Measurements from ENCODE around the gene ATP1A2. TPM values are rescaled to one million over a fixed set of nuclear protein-coding genes. Genes with fewer than 3 reads are reported as not detected.

Gene ATP1A2
- total RNA-seq, 1 experiment from 2014 or later: 44.2 TPM

DNA sequence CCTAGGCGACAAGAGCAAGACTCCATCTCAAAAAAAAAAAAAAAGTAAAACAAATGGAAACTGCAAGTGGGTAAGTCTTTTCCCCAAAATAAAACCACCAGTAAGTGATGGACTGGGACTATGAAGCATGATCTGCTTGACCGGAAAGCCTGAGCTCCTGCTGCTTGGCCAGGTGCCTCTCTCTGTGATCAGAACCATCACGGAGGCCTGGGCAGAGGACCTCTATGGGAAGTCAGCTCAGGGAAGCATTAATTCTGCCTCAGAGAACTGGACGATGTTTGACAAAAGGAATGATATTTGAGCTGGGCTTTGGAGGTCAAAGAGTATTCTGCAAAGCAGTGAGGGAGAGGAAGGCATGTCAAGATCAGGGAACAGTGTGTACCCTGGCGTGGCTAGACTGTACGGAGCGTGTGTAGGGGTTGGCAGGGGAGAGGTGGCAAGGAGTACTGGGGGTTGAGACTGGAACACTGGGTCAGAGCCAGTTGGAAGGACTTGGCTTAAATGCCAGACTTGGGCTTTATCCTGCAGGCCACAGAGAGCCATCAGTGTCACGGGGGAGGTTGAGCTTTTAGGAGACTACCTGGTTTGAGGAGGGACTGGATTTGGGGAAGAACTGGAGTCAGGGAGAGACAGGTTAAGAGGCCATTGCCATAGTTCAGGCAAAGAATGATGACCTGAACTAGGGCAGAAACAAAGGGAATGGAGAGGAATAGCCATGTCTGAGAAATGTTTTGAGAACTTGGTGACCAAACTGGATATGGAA lies 16.4 kb downstream of the ATP1A2 start:
- Histone ChIP-seq H3K27ac (no peak overlapping the region), H3K27me3 (no peaks in the 10 kb centered on the region), H3K36me3 (peaks cover 88% of the 10 kb centered on the region), H3K4me1 (no peaks in the 10 kb centered on the region), H3K9me3 (replicated peaks) (no peaks in the 10 kb centered on the region), H3K4me3 (no peak overlapping the region)
- DNase-seq: no peak

DNA sequence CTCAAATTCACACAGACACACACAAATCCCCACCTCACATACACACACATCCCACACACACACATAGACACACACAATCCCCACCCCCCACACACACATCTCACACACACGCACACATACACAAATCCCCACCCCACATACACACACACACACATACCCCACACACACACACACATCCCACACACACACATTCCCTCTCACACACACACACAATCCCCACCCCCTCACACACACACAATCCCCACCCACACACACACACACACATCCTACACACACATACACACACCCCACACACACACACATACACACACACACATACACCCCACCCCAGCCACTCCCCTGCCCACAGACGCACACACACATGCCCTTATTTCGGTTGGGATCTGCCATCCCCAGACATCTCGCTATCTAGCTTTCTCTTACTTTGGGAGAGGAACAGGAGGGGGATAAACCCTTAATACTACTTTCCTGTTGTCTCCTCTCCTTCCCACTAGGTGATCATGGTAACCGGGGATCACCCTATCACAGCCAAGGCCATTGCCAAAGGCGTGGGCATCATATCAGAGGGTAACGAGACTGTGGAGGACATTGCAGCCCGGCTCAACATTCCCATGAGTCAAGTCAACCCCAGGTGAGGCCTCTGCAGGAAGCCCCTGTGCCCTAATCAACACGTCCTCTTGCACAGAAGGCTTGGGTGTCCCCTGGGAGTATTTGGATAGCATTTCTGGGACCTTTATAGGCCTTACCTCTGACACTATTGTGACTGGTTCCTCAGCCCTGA lies 18.6 kb downstream of the ATP1A2 start:
- Histone ChIP-seq H3K4me1 (no peaks in the 10 kb centered on the region), H3K27me3 (no peaks in the 10 kb centered on the region), H3K27ac (no peak overlapping the region), H3K9me3 (replicated peaks) (no peaks in the 10 kb centered on the region), H3K36me3 (peaks cover 83% of the 10 kb centered on the region), H3K4me3 (no peak overlapping the region)
- DNase-seq: no peak

DNA sequence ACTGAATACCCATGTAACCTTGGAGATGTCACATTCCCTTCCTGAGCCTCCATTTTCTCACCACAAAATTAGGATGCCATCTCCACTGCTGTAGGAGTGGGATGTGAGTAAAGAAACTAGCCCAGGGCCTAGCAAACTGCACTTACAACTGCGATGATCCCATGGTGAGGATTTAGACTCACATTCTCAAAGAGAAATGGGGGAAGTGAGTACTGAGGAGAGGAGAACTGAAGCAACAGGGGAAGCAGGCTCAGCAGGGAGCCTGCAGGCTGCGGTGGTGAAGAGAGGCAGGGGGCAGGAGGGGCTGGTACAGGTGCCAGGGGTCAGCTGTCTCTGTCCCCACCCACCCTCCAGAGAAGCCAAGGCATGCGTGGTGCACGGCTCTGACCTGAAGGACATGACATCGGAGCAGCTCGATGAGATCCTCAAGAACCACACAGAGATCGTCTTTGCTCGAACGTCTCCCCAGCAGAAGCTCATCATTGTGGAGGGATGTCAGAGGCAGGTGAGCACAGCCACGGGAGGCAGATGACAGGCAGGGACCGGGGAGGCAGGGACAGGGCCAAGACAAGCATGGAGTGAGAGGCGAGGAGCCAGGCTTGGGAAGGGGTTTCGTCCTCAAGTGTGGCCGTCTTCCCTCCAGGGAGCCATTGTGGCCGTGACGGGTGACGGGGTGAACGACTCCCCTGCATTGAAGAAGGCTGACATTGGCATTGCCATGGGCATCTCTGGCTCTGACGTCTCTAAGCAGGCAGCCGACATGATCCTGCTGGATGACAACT lies 19.4 kb downstream of the ATP1A2 start:
- Histone ChIP-seq H3K9me3 (replicated peaks) (no peaks in the 10 kb centered on the region), H3K4me3 (no peak overlapping the region), H3K27ac (no peak overlapping the region), H3K4me1 (no peaks in the 10 kb centered on the region), H3K27me3 (no peaks in the 10 kb centered on the region), H3K36me3 (peaks cover 83% of the 10 kb centered on the region)
- DNase-seq: no peak

DNA sequence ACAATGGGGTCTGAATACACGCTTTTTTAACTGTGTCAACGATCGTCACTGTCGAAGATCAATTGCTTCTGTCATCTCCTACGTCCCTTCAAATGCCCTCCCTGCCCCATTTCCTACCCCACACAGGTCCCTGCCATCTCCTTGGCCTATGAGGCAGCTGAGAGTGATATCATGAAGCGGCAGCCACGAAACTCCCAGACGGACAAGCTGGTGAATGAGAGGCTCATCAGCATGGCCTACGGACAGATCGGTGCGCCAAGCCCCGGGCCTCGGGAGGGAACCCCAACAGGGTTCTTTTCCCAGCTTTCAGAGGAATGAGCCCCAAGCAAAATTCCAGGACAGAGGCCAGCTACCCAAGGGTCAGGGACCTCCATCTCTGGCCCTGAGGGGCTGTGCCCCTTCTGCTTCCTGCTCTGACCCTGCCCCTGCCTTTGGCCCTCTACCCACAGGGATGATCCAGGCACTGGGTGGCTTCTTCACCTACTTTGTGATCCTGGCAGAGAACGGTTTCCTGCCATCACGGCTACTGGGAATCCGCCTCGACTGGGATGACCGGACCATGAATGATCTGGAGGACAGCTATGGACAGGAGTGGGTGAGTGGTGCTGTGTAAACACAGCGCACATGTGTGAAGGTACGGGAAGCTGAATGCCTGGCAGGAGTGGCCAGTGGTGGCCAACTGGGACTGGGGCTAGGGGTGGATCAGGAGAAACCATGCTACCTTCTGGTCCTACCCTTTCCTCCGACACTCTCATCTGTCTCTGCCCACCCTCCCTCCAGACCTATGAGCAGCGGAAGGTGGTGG lies 20.8 kb downstream of the ATP1A2 start:
- DNase-seq: no peak
- no peaks in the 10 kb centered on the region for H3K4me1 ChIP-seq
- H3K27me3 ChIP-seq: no peaks in the 10 kb centered on the region
- peaks cover 80% of the 10 kb centered on the region for H3K36me3 ChIP-seq
- H3K4me3 ChIP-seq: no peak overlapping the region
- no peaks in the 10 kb centered on the region for H3K9me3 ChIP-seq (replicated peaks)
- no peak overlapping the region for H3K27ac ChIP-seq

DNA sequence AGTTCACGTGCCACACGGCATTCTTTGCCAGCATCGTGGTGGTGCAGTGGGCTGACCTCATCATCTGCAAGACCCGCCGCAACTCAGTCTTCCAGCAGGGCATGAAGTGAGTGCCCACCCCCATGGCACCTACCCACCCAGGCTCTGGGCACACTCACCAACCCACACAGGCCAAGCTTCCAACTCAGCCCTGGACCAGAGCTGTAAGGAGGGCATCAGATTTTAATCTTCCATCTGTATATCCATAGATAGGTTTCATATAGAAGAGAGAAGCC lies 21.3 kb downstream of the ATP1A2 start:
- no peak for DNase-seq
- no peak overlapping the region for H3K4me3 ChIP-seq
- H3K36me3 ChIP-seq: peaks cover 83% of the 10 kb centered on the region
- H3K4me1 ChIP-seq: no peaks in the 10 kb centered on the region
- H3K9me3 ChIP-seq (replicated peaks): no peaks in the 10 kb centered on the region
- no peak overlapping the region for H3K27ac ChIP-seq
- no peaks in the 10 kb centered on the region for H3K27me3 ChIP-seq

DNA sequence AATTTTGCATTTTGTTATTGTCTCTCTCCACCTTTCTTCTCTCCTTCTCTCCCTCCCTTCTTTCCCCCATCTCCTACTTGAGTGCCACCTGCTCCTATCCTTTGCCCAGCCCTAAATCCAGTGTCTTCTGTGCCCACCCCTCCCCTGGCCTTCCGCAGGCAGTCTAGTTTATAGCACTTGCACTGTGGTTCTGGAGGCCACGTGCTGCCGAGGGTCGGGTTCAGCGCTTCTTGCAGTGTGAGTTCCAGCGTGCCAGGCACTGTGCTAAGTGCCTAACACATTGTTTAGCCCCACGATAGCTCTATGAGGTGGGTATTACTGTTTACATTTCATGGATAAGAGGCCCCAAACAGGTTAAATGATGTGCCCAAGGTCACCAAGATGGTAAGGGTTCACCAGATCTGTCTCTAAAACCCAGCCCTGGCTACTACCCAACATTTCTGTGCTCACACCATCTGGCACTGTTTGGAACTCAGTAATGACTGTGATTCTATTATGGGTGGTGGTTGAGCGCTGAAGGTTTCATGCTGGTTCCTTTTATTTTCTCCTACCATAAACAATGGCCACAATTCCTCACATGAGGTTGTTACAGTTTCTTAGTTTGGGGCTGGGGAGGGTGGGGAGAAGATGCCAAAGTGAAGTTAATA lies 21.8 kb downstream of the ATP1A2 start:
- no peak for DNase-seq
- Histone ChIP-seq H3K4me1 (no peaks in the 10 kb centered on the region), H3K4me3 (no peak overlapping the region), H3K9me3 (replicated peaks) (no peaks in the 10 kb centered on the region), H3K27ac (no peak overlapping the region), H3K27me3 (no peaks in the 10 kb centered on the region), H3K36me3 (peaks cover 81% of the 10 kb centered on the region)

DNA sequence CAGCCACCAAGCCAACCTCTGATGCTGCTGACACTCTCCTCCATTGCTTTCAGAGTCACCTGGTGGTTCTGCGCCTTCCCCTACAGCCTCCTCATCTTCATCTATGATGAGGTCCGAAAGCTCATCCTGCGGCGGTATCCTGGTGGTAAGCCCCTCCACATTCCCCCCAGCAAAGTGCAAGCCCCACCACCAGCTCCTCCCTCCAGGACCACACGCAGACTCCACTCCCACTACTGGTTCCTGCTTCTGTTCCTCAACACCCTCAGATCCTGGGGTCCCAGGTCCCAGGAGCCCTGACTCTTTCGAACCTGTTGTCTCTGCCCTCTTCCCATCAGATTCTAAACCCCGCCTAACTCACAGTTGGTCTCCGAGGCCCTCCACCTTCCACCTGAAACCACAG lies 24.3 kb downstream of the ATP1A2 start:
- no peak for DNase-seq
- H3K4me1 ChIP-seq: no peaks in the 10 kb centered on the region
- H3K27me3 ChIP-seq: no peaks in the 10 kb centered on the region
- no peaks in the 10 kb centered on the region for H3K9me3 ChIP-seq (replicated peaks)
- peaks cover 58% of the 10 kb centered on the region for H3K36me3 ChIP-seq
- H3K4me3 ChIP-seq: no peak overlapping the region
- H3K27ac ChIP-seq: no peak overlapping the region

DNA sequence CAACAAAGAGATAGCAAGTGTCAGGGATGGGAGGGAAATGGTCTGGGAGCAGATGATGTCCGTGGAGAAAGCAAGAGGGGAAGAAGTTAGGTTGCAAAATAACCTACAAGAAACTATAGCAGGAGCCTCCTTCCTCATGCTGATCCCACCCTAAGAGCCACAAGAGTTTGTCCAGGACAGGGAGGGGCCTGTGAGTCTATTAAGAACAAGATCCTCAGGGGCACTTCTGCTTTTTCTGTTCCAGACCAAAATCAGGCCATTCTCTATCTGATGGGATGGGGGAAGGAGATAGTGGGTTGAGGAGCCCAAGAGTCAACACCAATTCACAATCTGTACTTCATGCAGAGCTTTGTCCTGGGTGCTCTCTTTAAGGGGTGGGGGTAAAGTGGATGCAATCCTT lies 28.1 kb downstream of the ATP1A2 start:
- H3K9me3 ChIP-seq (replicated peaks): no peaks in the 10 kb centered on the region
- H3K4me1 ChIP-seq: peaks cover 6% of the 10 kb centered on the region

DNA sequence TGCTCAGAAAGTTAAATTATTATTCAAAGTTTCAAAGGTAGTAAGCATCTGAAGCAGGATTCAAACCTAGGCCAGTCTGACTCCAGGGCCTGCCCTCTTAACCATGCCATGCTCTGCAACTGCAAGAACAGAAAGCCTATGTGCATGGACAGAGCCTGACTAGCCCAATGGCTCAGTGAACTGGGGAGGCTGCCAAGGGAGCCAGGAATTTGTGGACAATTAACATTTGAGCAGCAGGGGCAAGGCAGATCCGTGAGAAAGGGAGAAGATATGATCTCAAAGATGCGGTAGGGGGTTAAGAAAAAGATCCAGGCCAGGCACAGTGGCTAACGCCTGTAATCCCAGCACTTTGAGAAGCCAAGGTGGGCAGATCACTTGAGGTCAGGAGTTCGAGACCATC lies 29.4 kb downstream of the ATP1A2 start:
- H3K36me3 ChIP-seq: peaks cover 16% of the 10 kb centered on the region
- no peaks in the 10 kb centered on the region for H3K27me3 ChIP-seq
- H3K9me3 ChIP-seq (replicated peaks): no peaks in the 10 kb centered on the region
- DNase-seq: peak; percentile 37 to 42
- peaks cover 6% of the 10 kb centered on the region for H3K4me1 ChIP-seq
- no peak overlapping the region for H3K4me3 ChIP-seq
- H3K27ac ChIP-seq: no peak overlapping the region

More for the DNA sequence above, 28.1 kb downstream of the ATP1A2 start:
- H3K27me3 ChIP-seq: no peaks in the 10 kb centered on the region
- H3K27ac ChIP-seq: no peak overlapping the region
- H3K4me3 ChIP-seq: no peak overlapping the region
- no peak for DNase-seq
- H3K36me3 ChIP-seq: peaks cover 27% of the 10 kb centered on the region

DNA sequence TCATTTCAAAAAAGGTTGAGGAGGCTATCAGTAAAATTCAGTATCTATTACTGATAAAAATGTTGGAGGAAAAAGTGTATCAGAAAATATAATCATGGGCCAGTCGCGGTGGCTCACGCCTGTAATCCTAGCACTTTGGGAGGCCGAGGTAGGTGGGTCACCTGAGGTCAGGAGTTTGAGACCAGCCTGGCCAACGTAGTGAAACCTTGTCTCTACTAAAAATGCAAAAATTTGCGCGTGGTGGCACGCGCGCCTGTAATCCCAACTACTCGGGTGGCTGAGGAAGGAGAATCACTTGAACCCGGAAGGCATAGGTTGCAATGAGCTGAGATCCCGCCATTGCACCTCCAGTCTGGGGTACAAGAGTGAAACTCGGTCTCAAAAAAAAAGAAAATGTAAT lies 30.5 kb downstream of the ATP1A2 start:
- Histone ChIP-seq H3K4me3 (no peak overlapping the region), H3K27ac (no peak overlapping the region), H3K9me3 (replicated peaks) (no peaks in the 10 kb centered on the region), H3K4me1 (peaks cover 6% of the 10 kb centered on the region), H3K27me3 (no peaks in the 10 kb centered on the region), H3K36me3 (peaks cover 10% of the 10 kb centered on the region)
- no peak for DNase-seq

DNA sequence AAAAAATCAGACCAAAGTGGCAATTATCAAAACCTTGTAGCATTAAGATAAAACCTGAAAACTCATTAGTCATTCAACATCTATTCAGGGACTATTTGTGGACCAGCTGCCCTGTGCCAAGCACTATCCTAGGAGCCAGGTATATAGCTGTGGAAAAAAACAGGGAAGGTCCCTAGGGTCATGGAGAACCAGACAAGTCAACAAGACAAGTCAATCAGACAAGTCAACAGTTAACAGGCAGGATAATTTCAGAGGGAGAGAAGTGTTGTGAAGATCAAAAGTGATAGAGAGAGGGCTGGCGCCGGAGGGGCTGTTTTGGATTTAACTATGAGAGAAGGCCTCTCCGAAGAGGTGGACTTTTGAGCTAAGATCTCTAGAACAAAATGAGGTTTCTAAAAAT lies 32.6 kb downstream of the ATP1A2 start:
- Histone ChIP-seq H3K4me3 (no peak overlapping the region), H3K36me3 (no peaks in the 10 kb centered on the region), H3K27ac (no peak overlapping the region), H3K27me3 (no peaks in the 10 kb centered on the region), H3K9me3 (replicated peaks) (no peaks in the 10 kb centered on the region), H3K4me1 (peaks cover 6% of the 10 kb centered on the region)
- DNase-seq: no peak

DNA sequence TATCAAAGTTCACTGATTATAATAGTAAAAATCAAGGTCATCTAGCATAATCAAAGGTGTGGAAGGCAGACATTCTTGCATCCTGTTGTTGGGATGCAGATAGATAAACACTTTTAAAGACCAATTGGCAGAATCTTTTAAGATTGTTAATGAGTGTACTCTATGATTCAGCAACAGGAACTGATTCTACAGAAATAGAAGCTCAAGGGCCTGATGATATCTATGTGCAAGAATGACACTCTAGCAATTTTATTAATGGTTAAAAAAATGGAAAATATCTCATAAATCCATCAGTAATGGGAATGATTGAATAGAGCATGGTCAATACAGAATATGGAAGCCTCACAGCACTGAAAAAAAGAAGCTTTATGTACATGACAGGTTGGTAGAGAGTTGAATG lies 33.7 kb downstream of the ATP1A2 start:
- DNase-seq: no peak
- Histone ChIP-seq H3K9me3 (replicated peaks) (no peaks in the 10 kb centered on the region), H3K36me3 (no peaks in the 10 kb centered on the region), H3K27me3 (no peaks in the 10 kb centered on the region), H3K4me1 (peaks cover 6% of the 10 kb centered on the region), H3K27ac (no peak overlapping the region), H3K4me3 (no peak overlapping the region)

DNA sequence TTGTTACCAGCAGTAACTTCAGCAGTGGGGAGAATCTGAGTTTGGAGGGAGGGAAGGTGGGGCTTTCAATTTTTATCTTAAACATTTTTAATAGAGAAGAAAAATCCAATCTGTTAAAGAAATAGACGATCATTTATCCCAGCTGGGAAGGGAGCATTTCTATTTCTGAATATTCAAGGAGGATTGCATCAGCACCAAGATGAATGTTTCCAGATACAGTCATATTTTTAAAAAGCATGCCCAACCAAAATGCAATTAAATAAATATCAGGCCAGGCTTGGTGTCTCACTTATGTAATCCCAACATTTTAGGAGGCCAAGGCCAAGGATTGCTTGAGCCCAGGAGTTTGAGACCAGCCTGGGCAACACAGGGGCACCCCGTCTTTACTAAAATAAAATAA lies 34.2 kb downstream of the ATP1A2 start:
- H3K4me3 ChIP-seq: no peak overlapping the region
- H3K9me3 ChIP-seq (replicated peaks): no peaks in the 10 kb centered on the region
- H3K36me3 ChIP-seq: no peaks in the 10 kb centered on the region
- no peak for DNase-seq
- H3K27ac ChIP-seq: no peak overlapping the region
- H3K27me3 ChIP-seq: no peaks in the 10 kb centered on the region
- peaks cover 6% of the 10 kb centered on the region for H3K4me1 ChIP-seq

DNA sequence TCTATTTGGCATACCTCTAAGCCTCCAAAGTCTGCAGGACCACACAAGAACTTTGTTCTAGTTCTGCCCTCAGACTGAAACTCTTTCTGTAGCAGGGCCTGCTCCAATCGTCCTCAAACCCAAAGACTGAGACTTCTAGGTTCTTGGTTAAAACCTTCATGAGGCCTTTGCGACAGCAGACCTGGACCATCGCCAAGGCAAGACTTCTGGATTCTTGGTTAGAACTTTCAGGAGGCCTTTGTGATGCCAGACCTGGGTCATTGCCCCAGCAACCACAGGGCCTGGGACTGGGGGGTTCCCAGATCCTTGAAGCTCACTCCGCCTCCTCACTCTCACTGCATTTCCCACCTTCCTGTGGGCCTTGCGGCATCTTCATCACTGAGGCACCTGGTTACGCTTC lies 35.7 kb downstream of the ATP1A2 start, which contains the start of gene ATP1A4:
ATP1A4 (plus strand) TSS at position 301 of the 400 bp plus-strand sequence. CDS start 438 bp downstream, outside the sequence.
- no peaks in the 10 kb centered on the region for H3K27me3 ChIP-seq
- H3K9me3 ChIP-seq (replicated peaks): no peaks in the 10 kb centered on the region
- peaks cover 12% of the 10 kb centered on the region for H3K4me1 ChIP-seq
- no peaks in the 10 kb centered on the region for H3K36me3 ChIP-seq
- DNase-seq: no peak
- H3K4me3 ChIP-seq: no peak within 1 kb of the TSS
- H3K27ac ChIP-seq: no peak within 1 kb of the TSS

Data from SJCRH30 (cell line).